Stimulated activated CD8-positive, alpha-beta memory T cell treated with anti-CD3 and anti-CD28 coated beads, Interleukin-12 subunit alpha, Interleukin-12 subunit beta, amount 100 ng/mL, for 24 hours (primary cell): ENCODE data around the gene CCNL1.
"Not testable (repeated sequence)": the region's sequence is repeated elsewhere in the genome, so short reads cannot be mapped to it uniquely, and the experiment has no call there.

Experiments used
- DNase-seq: peaks from one replicate; pipeline ENCODE4 v3.0.0-alpha.2; 2020; ENCODE audit errors: extremely low read depth

CCNL1 gene

GRCh38 chr3:157159762-157160657, at the start of gene CCNL1:
Gene CCNL1, minus strand, starts transcription at chr3:157160147. Its CDS starts 53 bp downstream, at chr3:157160094.
- peak; percentile 90 for DNase-seq

GRCh38 chr3:157204880-157205279, 44.9 kb upstream of the CCNL1 start:
- DNase-seq: no peak

GRCh38 chr3:157204431-157204830, 44.5 kb upstream of the CCNL1 start:
- no peak for DNase-seq

- no peak for DNase-seq
Measured at GRCh38 chr3:157201648-157202278, 41.8 kb upstream of the CCNL1 start.

- no peak for DNase-seq
Measured at GRCh38 chr3:157199841-157200240, 39.9 kb upstream of the CCNL1 start.

- no peak for DNase-seq
Measured at GRCh38 chr3:157195965-157196364, 36.0 kb upstream of the CCNL1 start.

- DNase-seq: not testable (repeated sequence)
Measured at GRCh38 chr3:157191149-157191548, 31.2 kb upstream of the CCNL1 start.

- no peak for DNase-seq
Measured at GRCh38 chr3:157190380-157190872, 30.5 kb upstream of the CCNL1 start.

GRCh38 chr3:157188391-157188790, 28.4 kb upstream of the CCNL1 start:
- DNase-seq: no peak

GRCh38 chr3:157182879-157183278, 22.9 kb upstream of the CCNL1 start:
- no peak for DNase-seq

GRCh38 chr3:157180262-157180661, 20.3 kb upstream of the CCNL1 start:
- DNase-seq: no peak

- no peak for DNase-seq
Measured at GRCh38 chr3:157179365-157179803, 19.4 kb upstream of the CCNL1 start.

GRCh38 chr3:157178503-157179364, 18.8 kb upstream of the CCNL1 start:
- DNase-seq: not testable (repeated sequence)

- DNase-seq: not testable (repeated sequence)
Measured at GRCh38 chr3:157177801-157178453, 18.0 kb upstream of the CCNL1 start.

GRCh38 chr3:157176934-157177333, 17.0 kb upstream of the CCNL1 start:
- DNase-seq: no peak

GRCh38 chr3:157175691-157176507, 16.0 kb upstream of the CCNL1 start:
- DNase-seq: no peak

GRCh38 chr3:157174649-157175498, 14.9 kb upstream of the CCNL1 start:
- peak; percentile 93 for DNase-seq

- no peak for DNase-seq
Measured at GRCh38 chr3:157174290-157174648, 14.3 kb upstream of the CCNL1 start.

- not testable (repeated sequence) for DNase-seq
Measured at GRCh38 chr3:157173343-157173742, 13.4 kb upstream of the CCNL1 start.

- DNase-seq: no peak
Measured at GRCh38 chr3:157172746-157173145, 12.8 kb upstream of the CCNL1 start.
